CD4-positive, alpha-beta T cell (primary cell): ENCODE data around the gene EYA2. TPM values are rescaled to one million over a fixed set of nuclear protein-coding genes. Genes with fewer than 3 reads are reported as not detected.

Experiments used
- ATAC-seq: fragments of 200-7000 bp; cut with Tn5 transposase; one replicate; pipeline ENCODE4 v1.10.0; 2022; ENCODE audit warnings: mild to moderate bottlenecking; ENCODE audit not compliant: poor library complexity
- CTCF ChIA-PET: fragments of 350-600 bp; sonication (Branson Sonifier 250); formaldehyde crosslinking; loops from one replicate; lab custom pipeline; 2021; ENCODE audit warnings: antibody characterized with exemption, inconsistent platforms; lab: Charles Lee
- POLR2A ChIA-PET: fragments of 350-600 bp; sonication (Branson Sonifier 250); formaldehyde crosslinking; loops from one replicate; lab custom pipeline; 2021; ENCODE audit warnings: antibody characterized with exemption, inconsistent platforms; lab: Charles Lee
- DNase-seq, 14 experiments: peaks; one replicate each; pipeline ENCODE4 v3.0.0-alpha.2; 2013 to 2020; ENCODE audit warnings: mixed read lengths in 2 of 14
- H3K27ac ChIP-seq, 2 donors: one replicate each; pipeline versions ENCODE4 v1.5.1 to v1.7.0; 2013; ENCODE audit warnings: low read length in 2 of 2, low read depth in 1 of 2, mild to moderate bottlenecking in 1 of 2
- H3K27me3 ChIP-seq, 2 experiments: 1 replicate in 1 of 2; 2 replicates in 1 of 2; pipeline versions ENCODE4 v1.6.1 to v1.7.0; 2013; ENCODE audit warnings: low read length in 2 of 2, control low read depth in 1 of 2, mild to moderate bottlenecking in 1 of 2, moderate library complexity in 1 of 2; ENCODE audit not compliant: insufficient read depth in 2 of 2, control insufficient read depth in 1 of 2
- H3K36me3 ChIP-seq: one replicate; pipeline ENCODE4 v1.6.1; 2013; ENCODE audit warnings: low read length, control low read depth; ENCODE audit not compliant: insufficient read depth
- H3K4me1 ChIP-seq: one replicate; pipeline ENCODE4 v1.6.1; 2013; ENCODE audit warnings: low read length, control low read depth; ENCODE audit not compliant: insufficient read depth
- H3K4me3 ChIP-seq: one replicate; pipeline ENCODE4 v1.5.1; 2013; ENCODE audit warnings: mild to moderate bottlenecking, low read length, moderate library complexity
- H3K9me3 ChIP-seq, 2 experiments: 1 replicate in 1 of 2; 2 replicates in 1 of 2; pipeline versions ENCODE4 v1.6.1 to v1.7.0; 2013; ENCODE audit warnings: low read length in 2 of 2, mild to moderate bottlenecking in 2 of 2, control low read depth in 1 of 2, moderate library complexity in 1 of 2; ENCODE audit not compliant: control insufficient read depth in 1 of 2, insufficient read depth in 1 of 2
- H3K27ac Mint-ChIP-seq: one replicate; pipeline ENCODE4 v1.8.0; 2020; ENCODE audit warnings: mixed read lengths
- H3K27me3 Mint-ChIP-seq: one replicate; pipeline ENCODE4 v1.8.0; 2021; ENCODE audit warnings: mixed read lengths
- H3K36me3 Mint-ChIP-seq: one replicate; pipeline ENCODE4 v1.8.0; 2021; ENCODE audit warnings: low read depth, mixed read lengths
- H3K4me1 Mint-ChIP-seq: one replicate; pipeline ENCODE4 v1.8.0; 2021; ENCODE audit warnings: low read depth, mixed read lengths
- H3K4me3 Mint-ChIP-seq: one replicate; pipeline ENCODE4 v1.8.0; 2020; ENCODE audit warnings: mild to moderate bottlenecking, mixed read lengths
- H3K9me3 Mint-ChIP-seq: one replicate; pipeline ENCODE4 v1.8.0; 2020; ENCODE audit warnings: mixed read lengths
- CTCF ChIP-seq: fragments of 200-600 bp; IDR thresholded peaks from one replicate; pipeline ENCODE4 v1.8.0; 2022; ENCODE audit warnings: antibody characterized with exemption, mild to moderate bottlenecking
- intact Hi-C, 2 experiments: fragments of 100-400 bp; cut with DNase I in 1 of 2; cut with micrococcal nuclease in 1 of 2; formaldehyde crosslinking; loops; one replicate each; pipeline versions ENCODE4 v1.15.1 to v1.9.0; 2023 to 2025; cut with DNase I, micrococcal nuclease
- total RNA-seq, 174 experiments: library from RNA in 2 of 174; stranded (reverse) in 2 of 174; gene quantifications; one replicate each; pipeline ENCODE4 v1.2.3 and lab custom pipeline; 2021 to 2026

EYA2 gene
- total RNA-seq, 2 experiments from 2014 or later: not detected

- TF ChIP-seq CTCF: no peak
- Mint-ChIP-seq H3K36me3 (peaks cover 82% of the 10 kb centered on the region), H3K4me3 (no peak overlapping the region), H3K4me1 (no peaks in the 10 kb centered on the region), H3K27me3 (no peaks in the 10 kb centered on the region), H3K9me3 (no peaks in the 10 kb centered on the region), H3K27ac (no peak overlapping the region)
- no peaks in the 10 kb centered on the region for H3K27me3 ChIP-seq
- no peaks in the 10 kb centered on the region for H3K4me1 ChIP-seq
- DNase-seq (no peak), ATAC-seq (no peak)
- H3K9me3 ChIP-seq: no peaks in the 10 kb centered on the region
- POLR2A ChIA-PET: no interaction called here
- CTCF ChIA-PET: no interaction called here
- H3K27ac ChIP-seq: no peak overlapping the region
- H3K4me3 ChIP-seq: no peak overlapping the region
- intact Hi-C loops: no loop called here
- peaks cover 89% of the 10 kb centered on the region for H3K36me3 ChIP-seq
These were observed 336.9 kb downstream of the EYA2 start for GRCh38 chr20:47231382-47232039.

- peaks cover 82% of the 10 kb centered on the region for H3K36me3 Mint-ChIP-seq
- POLR2A ChIA-PET: no interaction called here
These were observed 337.9 kb downstream of the EYA2 start for GRCh38 chr20:47232518-47232917.

GRCh38 chr20:47233333-47234188 lies 338.9 kb downstream of the EYA2 start:
- intact Hi-C loops: no loop called here
- no peak overlapping the region for H3K27ac Mint-ChIP-seq
- Histone ChIP-seq H3K27me3 (no peaks in the 10 kb centered on the region), H3K36me3 (peaks cover 82% of the 10 kb centered on the region), H3K4me1 (no peaks in the 10 kb centered on the region), H3K4me3 (no peak overlapping the region), H3K27ac (no peak overlapping the region), H3K9me3 (no peaks in the 10 kb centered on the region)
- DNase-seq (no peak), ATAC-seq (no peak)
- ChIA-PET POLR2A (no interaction called here), CTCF (interaction anchor here (1.1 kb wide), 1 partner anchor 151 kb away, joined by 3 read pairs; no protein-coding TSS in a partner anchor)
- H3K36me3 Mint-ChIP-seq: peaks cover 82% of the 10 kb centered on the region
- no peaks in the 10 kb centered on the region for H3K27me3 Mint-ChIP-seq
- H3K4me1 Mint-ChIP-seq: no peaks in the 10 kb centered on the region
- no peaks in the 10 kb centered on the region for H3K9me3 Mint-ChIP-seq
- no peak for TF ChIP-seq CTCF
- no peak overlapping the region for H3K4me3 Mint-ChIP-seq

More at GRCh38 chr20:47232518-47232917, 337.9 kb downstream of the EYA2 start:
- CTCF ChIA-PET: no interaction called here
- no peak for DNase-seq
- intact Hi-C loops: no loop called here
- H3K4me1 Mint-ChIP-seq: no peaks in the 10 kb centered on the region
- H3K27me3 ChIP-seq: no peaks in the 10 kb centered on the region
- H3K4me1 ChIP-seq: no peaks in the 10 kb centered on the region
- H3K36me3 ChIP-seq: peaks cover 82% of the 10 kb centered on the region
- no peak for ATAC-seq
- TF ChIP-seq CTCF: no peak
- H3K27ac ChIP-seq: no peak overlapping the region
- H3K4me3 Mint-ChIP-seq: no peak overlapping the region
- no peaks in the 10 kb centered on the region for H3K27me3 Mint-ChIP-seq
- H3K4me3 ChIP-seq: no peak overlapping the region
- no peaks in the 10 kb centered on the region for H3K9me3 ChIP-seq
- H3K27ac Mint-ChIP-seq: no peak overlapping the region
- H3K9me3 Mint-ChIP-seq: no peaks in the 10 kb centered on the region
